PFSK-1 (cell line): Measurements from ENCODE around the gene OPCML.

ENCODE experiments used
- POLR2AphosphoS5 ChIP-seq: IDR thresholded peaks from 2 replicates; pipeline ENCODE4 v1.6.1; 2012; ENCODE audit warnings: low read depth, mild to moderate bottlenecking, control low read depth, low read length, moderate library complexity
- SIN3A ChIP-seq: IDR thresholded peaks from 2 replicates; pipeline ENCODE4 v1.6.1; 2012; ENCODE audit warnings: mild to moderate bottlenecking, low read length, moderate library complexity, borderline replicate concordance; ENCODE audit not compliant: insufficient read depth
- TAF1 ChIP-seq: IDR thresholded peaks from 2 replicates; pipeline ENCODE4 v1.6.1; 2012; ENCODE audit warnings: low read length, control low read depth, borderline replicate concordance; ENCODE audit not compliant: insufficient read depth
- TF ChIP-seq, protein P1 (sequence below), 2 experiments: IDR thresholded peaks; 2 replicates each; pipeline versions ENCODE4 v1.6.1 to v1.8.0; 2011 to 2012; ENCODE audit warnings: low read depth in 2 of 2, low read length in 2 of 2, control low read depth in 1 of 2, inconsistent platforms in 1 of 2, mild to moderate bottlenecking in 1 of 2, moderate library complexity in 1 of 2; ENCODE audit not compliant: insufficient read depth in 1 of 2

DNA sequence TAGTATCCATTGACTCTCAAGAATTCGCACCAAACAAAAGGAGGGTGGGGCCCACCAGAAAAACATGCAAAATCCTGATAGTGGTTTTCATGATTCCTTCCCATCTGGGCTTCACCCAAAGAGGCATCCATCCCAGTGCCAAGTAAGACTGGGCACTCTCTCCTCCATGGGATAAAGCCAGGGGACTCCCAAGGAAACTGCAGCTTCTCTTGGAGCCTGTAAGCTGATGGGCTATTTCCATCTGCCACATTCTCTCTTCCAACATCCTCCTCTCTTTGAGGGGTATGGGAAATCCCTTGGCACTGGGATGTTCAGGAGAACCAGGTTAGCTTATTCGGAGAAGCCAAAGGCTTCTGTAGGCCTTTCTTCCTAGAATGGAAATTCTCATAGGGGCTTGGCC is 10.8 kb downstream of the OPCML start:
- TF ChIP-seq SIN3A = no peak
- no peak for TF ChIP-seq POLR2AphosphoS5
- no peak for TF ChIP-seq TAF1
- TF ChIP-seq, protein P1, sequence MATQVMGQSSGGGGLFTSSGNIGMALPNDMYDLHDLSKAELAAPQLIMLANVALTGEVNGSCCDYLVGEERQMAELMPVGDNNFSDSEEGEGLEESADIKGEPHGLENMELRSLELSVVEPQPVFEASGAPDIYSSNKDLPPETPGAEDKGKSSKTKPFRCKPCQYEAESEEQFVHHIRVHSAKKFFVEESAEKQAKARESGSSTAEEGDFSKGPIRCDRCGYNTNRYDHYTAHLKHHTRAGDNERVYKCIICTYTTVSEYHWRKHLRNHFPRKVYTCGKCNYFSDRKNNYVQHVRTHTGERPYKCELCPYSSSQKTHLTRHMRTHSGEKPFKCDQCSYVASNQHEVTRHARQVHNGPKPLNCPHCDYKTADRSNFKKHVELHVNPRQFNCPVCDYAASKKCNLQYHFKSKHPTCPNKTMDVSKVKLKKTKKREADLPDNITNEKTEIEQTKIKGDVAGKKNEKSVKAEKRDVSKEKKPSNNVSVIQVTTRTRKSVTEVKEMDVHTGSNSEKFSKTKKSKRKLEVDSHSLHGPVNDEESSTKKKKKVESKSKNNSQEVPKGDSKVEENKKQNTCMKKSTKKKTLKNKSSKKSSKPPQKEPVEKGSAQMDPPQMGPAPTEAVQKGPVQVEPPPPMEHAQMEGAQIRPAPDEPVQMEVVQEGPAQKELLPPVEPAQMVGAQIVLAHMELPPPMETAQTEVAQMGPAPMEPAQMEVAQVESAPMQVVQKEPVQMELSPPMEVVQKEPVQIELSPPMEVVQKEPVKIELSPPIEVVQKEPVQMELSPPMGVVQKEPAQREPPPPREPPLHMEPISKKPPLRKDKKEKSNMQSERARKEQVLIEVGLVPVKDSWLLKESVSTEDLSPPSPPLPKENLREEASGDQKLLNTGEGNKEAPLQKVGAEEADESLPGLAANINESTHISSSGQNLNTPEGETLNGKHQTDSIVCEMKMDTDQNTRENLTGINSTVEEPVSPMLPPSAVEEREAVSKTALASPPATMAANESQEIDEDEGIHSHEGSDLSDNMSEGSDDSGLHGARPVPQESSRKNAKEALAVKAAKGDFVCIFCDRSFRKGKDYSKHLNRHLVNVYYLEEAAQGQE (IDR thresholded peaks at IDR 0.05; ENCODE audit: insufficient read depth in 1 of 2, low read depth in 2 of 2, low read length in 2 of 2) = no peak
